AG09309 (cell line): Measurements from ENCODE around the gene LDLRAD3.

Source experiments
- DNase-seq: peaks from one replicate; pipeline ENCODE4 v3.0.0-alpha.2; 2010; ENCODE audit warnings: low read depth
- H3K4me3 ChIP-seq: 2 replicates; pipeline ENCODE4 v1.5.1; 2011; ENCODE audit warnings: mild to moderate bottlenecking, low read depth, low read length, moderate library complexity; ENCODE audit not compliant: control insufficient read depth
- CTCF ChIP-seq: IDR thresholded peaks from 2 replicates; pipeline ENCODE4 v1.5.1; 2011; ENCODE audit warnings: mild to moderate bottlenecking, low read depth, low read length, inconsistent platforms; ENCODE audit not compliant: insufficient read depth, control insufficient read depth; ENCODE audit errors: missing control alignments

The LDLRAD3 gene

DNA sequence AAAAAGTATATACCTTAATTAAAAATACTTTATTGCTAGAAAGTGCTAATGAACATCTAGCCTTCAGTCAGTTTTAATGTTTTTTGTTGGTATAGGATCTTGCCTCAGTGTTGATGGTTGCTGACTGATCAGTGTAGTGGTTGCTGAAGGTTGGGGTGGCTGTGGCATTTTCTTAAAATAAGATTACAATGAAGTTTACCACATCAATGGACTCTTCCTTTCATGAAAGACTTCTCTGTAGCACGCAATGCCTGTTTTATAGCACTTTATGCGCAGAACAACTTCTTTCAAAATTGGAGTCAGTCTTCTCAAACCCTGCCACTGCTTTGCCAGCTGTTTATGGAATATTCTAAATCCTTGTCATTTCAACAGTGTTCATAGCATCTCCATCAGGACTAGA lies 50.6 kb downstream of the LDLRAD3 start:
- DNase-seq, result no peak
- no peak for TF ChIP-seq CTCF
- H3K4me3 ChIP-seq, result no peak overlapping the region

DNA sequence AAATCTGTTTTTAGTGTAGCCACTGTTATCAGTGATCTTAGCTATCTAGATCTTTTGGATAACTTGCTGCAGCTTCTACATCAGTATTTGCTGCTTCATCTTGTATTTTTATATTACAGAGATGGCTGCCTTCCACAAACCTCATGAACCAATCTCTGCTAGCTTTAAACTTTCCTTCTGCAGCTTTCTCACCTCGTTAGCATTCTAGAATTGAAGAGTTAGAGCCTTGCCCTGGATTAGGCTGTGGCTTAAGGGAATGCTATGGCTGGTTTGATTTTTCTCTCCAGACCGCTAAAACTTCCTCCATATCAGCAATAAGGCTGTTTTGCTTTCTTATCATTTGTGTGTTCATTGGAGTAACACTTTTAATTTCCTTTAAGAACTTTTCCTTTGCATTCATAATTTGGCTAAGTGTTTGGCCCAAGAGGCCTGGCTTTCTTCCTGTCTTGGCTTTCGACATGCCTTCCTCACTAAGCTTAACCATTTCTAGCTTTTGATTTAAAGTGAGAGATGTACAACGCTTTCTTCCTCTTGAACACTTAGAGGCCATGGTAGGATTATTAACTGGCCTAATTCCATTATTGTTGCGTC lies 51.9 kb downstream of the LDLRAD3 start:
- H3K4me3 ChIP-seq, result no peak overlapping the region
- no peak for TF ChIP-seq CTCF
- no peak for DNase-seq

GRCh38 chr11:35997902-35998520 lies 54.1 kb downstream of the LDLRAD3 start:
- no peak overlapping the region for H3K4me3 ChIP-seq
- TF ChIP-seq CTCF, result no peak
- no peak for DNase-seq

- no peak for TF ChIP-seq CTCF
- H3K4me3 ChIP-seq, result no peak overlapping the region
- DNase-seq, result no peak
These were observed 54.8 kb downstream of the LDLRAD3 start for GRCh38 chr11:35998634-35999033.

- no peak for TF ChIP-seq CTCF
- DNase-seq, result no peak
These were observed 56.8 kb downstream of the LDLRAD3 start for GRCh38 chr11:36000616-36001190.

GRCh38 chr11:36002196-36002595 lies 58.3 kb downstream of the LDLRAD3 start:
- H3K4me3 ChIP-seq, result no peak overlapping the region
- no peak for TF ChIP-seq CTCF
- DNase-seq, result no peak

More at GRCh38 chr11:36000616-36001190, 56.8 kb downstream of the LDLRAD3 start:
- H3K4me3 ChIP-seq, result no peak overlapping the region

- DNase-seq, result no peak
- no peak for TF ChIP-seq CTCF
- no peak overlapping the region for H3K4me3 ChIP-seq
These were observed 58.9 kb downstream of the LDLRAD3 start for GRCh38 chr11:36002796-36003195.
